NT2/D1 (cell line): ENCODE results near the gene YIPF6.

Experiments
- DNase-seq: peaks from one replicate; pipeline ENCODE4 v3.0.0-alpha.2; 2011; ENCODE audit warnings: low read depth, low spot score
- H3K27me3 ChIP-seq: 2 replicates; pipeline ENCODE4 v1.6.0; 2011; ENCODE audit warnings: mild to moderate bottlenecking; ENCODE audit not compliant: insufficient read length, insufficient read depth
- H3K36me3 ChIP-seq: 2 replicates; pipeline ENCODE4 v1.6.1; 2011; ENCODE audit warnings: mild to moderate bottlenecking, low read length, mixed read lengths; ENCODE audit not compliant: insufficient read depth, insufficient read length
- H3K4me1 ChIP-seq: 2 replicates; pipeline ENCODE4 v1.5.1; 2011; ENCODE audit not compliant: insufficient read depth, insufficient read length
- H3K4me3 ChIP-seq: 2 replicates; pipeline ENCODE4 v1.5.1; 2011; ENCODE audit warnings: low read depth; ENCODE audit not compliant: insufficient read length
- H3K9ac ChIP-seq: 2 replicates; pipeline ENCODE4 v1.6.0; 2011; ENCODE audit warnings: low read depth; ENCODE audit not compliant: insufficient read length
- H3K9me3 ChIP-seq: 2 replicates; pipeline ENCODE4 v1.5.1; 2011; ENCODE audit warnings: mild to moderate bottlenecking, low read length; ENCODE audit not compliant: insufficient read depth
- SUZ12 ChIP-seq: IDR thresholded peaks from 2 replicates; pipeline ENCODE4 v1.6.1; 2011; ENCODE audit not compliant: insufficient read length, insufficient read depth; ENCODE audit errors: extremely low read depth
- YY1 ChIP-seq: IDR thresholded peaks from 2 replicates; pipeline ENCODE4 v1.6.1; 2011; ENCODE audit not compliant: insufficient read length, insufficient read depth
- ZNF274 ChIP-seq: IDR thresholded peaks from 2 replicates; pipeline ENCODE4 v1.6.1; 2011; ENCODE audit warnings: mild to moderate bottlenecking, low read depth, low read length

The YIPF6 gene

GRCh38 chrX:68574240-68574639 is 75.4 kb downstream of the YIPF6 start:
- H3K4me1 ChIP-seq: no peaks in the 10 kb centered on the region
- TF ChIP-seq SUZ12 (no peak), YY1 (no peak), ZNF274 (no peak)
- no peaks in the 10 kb centered on the region for H3K27me3 ChIP-seq
- H3K9me3 ChIP-seq: no peaks in the 10 kb centered on the region
- no peak overlapping the region for H3K9ac ChIP-seq
- DNase-seq: no peak
- H3K36me3 ChIP-seq: no peaks in the 10 kb centered on the region
- no peak overlapping the region for H3K4me3 ChIP-seq

- Histone ChIP-seq H3K9ac (no peak overlapping the region), H3K36me3 (no peaks in the 10 kb centered on the region), H3K9me3 (no peaks in the 10 kb centered on the region), H3K4me3 (no peak overlapping the region), H3K27me3 (no peaks in the 10 kb centered on the region), H3K4me1 (no peaks in the 10 kb centered on the region)
- TF ChIP-seq SUZ12: no peak
- no peak for TF ChIP-seq YY1
- no peak for TF ChIP-seq ZNF274
- no peak for DNase-seq
These were observed 81.0 kb downstream of the YIPF6 start for GRCh38 chrX:68579810-68580209.

GRCh38 chrX:68584221-68584620 is 85.4 kb downstream of the YIPF6 start:
- no peak overlapping the region for H3K9ac ChIP-seq
- H3K9me3 ChIP-seq: no peaks in the 10 kb centered on the region
- TF ChIP-seq SUZ12 (no peak), YY1 (no peak), ZNF274 (no peak)
- no peaks in the 10 kb centered on the region for H3K27me3 ChIP-seq
- H3K4me3 ChIP-seq: no peak overlapping the region
- H3K4me1 ChIP-seq: peaks cover 1% of the 10 kb centered on the region
- DNase-seq: no peak
- no peaks in the 10 kb centered on the region for H3K36me3 ChIP-seq
